HG03439 (cell line): ENCODE data around the gene PRLR.

Experiments
- ATAC-seq: cut with Tn5 transposase; IDR thresholded peaks from one replicate; pipeline ENCODE4 v1.9.1; 2021; ENCODE audit warnings: mild to moderate bottlenecking, moderate library complexity; ENCODE audit not compliant: unreplicated experiment

Gene PRLR

DNA sequence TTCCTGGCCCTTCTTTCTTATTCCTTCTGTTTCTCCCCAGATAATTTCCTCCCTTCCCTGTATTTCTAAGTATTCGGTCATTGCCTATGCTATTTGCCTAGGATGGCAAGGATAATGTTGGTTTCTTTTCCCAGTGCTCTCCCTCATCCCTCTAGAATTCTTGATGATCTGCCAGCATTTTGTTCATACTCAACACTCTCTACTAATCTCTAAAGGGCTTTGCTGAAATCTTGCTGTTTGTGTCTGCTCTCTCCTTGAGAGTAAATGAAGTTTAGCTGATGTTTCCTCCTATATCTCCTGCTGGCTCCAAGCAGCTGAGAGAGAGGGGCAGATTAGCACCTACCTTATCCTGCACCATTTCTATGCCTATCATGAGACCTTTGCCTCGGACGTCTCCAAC, 220.6 kb downstream of the PRLR start:
- no peak for ATAC-seq

- ATAC-seq: no peak
Observed at GRCh38 chr5:35009019-35009418, 221.3 kb downstream of the PRLR start.

GRCh38 chr5:35004771-35005170, 225.5 kb downstream of the PRLR start:
- ATAC-seq: no peak

GRCh38 chr5:35004200-35004599, 226.1 kb downstream of the PRLR start:
- no peak for ATAC-seq

- peak; percentile 83 for ATAC-seq
Observed at GRCh38 chr5:35003018-35003957, 227.0 kb downstream of the PRLR start.

GRCh38 chr5:35002459-35002858, 227.8 kb downstream of the PRLR start:
- no peak for ATAC-seq

- no peak for ATAC-seq
Observed at GRCh38 chr5:35001842-35002241, 228.4 kb downstream of the PRLR start.
